Measurements from ENCODE around the gene CD63. TPM values are rescaled to one million over a fixed set of nuclear protein-coding genes. Genes with fewer than 3 reads are reported as not detected.
A peak's percentile ranks its signal among the peaks of the same experiment; 100 is the strongest.

CD63 gene
- total and polyA plus RNA-seq, 2 donors from 2014 or later, result 1,130 to 1,381 TPM

DNA sequence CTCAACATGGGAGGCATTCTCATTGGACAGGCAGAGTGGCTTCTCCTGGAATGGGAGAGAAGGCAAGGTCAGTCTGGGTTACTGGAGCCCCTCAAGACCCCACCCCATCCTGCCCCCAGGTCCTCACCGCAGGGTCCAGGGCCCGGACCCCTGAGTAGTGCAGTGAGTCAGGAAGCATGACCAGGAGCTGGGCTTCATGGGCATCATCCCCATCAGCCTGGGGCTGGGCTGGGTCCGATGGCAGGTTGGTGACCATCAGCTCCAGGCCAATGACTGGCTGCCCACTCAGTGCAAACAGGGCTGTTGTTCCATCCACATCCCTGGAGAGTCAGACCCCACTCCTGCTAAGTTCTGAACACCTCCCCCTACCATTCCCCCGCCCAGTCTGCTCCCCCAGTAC is 34.2 kb downstream of the CD63 start:
- Histone ChIP-seq H3K4me3 (ENCODE audit: low read length in 3 of 3) (no peak overlapping the region), H3K9ac (ENCODE audit: low read length in 3 of 3) (no peak overlapping the region), H3K27ac (ENCODE audit: low read depth in 2 of 2, low read length in 2 of 2) (no peak overlapping the region), H3K4me1 (ENCODE audit: control insufficient read depth in 2 of 3, insufficient read depth in 2 of 3, low read depth in 1 of 3, low read length in 3 of 3) (no peaks in the 10 kb centered on the region), H3K27me3 (ENCODE audit: control insufficient read depth, insufficient read depth, low read length) (no peaks in the 10 kb centered on the region), H3K36me3 (ENCODE audit: control insufficient read depth in 2 of 3, insufficient read depth in 3 of 3, low read length in 3 of 3) (no peaks in the 10 kb centered on the region), H3K9me3 (ENCODE audit: control insufficient read depth in 2 of 3, insufficient read depth in 1 of 3, low read length in 3 of 3) (no peaks in the 10 kb centered on the region)
- DNase-seq (peak in 1 of 5 donors; percentile 29), FAIRE-seq (no peak)
- intact Hi-C loops (cut with DNase I), result no loop called here
- TF ChIP-seq CTCF (IDR thresholded peaks at IDR 0.05; ENCODE audit: borderline replicate concordance, extremely low read depth, insufficient read depth), result no peak

GRCh38 chr12:55694188-55694515 is 34.7 kb downstream of the CD63 start:
- intact Hi-C loops (cut with DNase I), result no loop called here
- no peaks in the 10 kb centered on the region for H3K4me1 ChIP-seq (ENCODE audit: control insufficient read depth in 2 of 3, insufficient read depth in 2 of 3, low read depth in 1 of 3, low read length in 3 of 3)
- no peaks in the 10 kb centered on the region for H3K36me3 ChIP-seq (ENCODE audit: control insufficient read depth in 2 of 3, insufficient read depth in 3 of 3, low read length in 3 of 3)
- H3K27ac ChIP-seq (ENCODE audit: low read depth in 2 of 2, low read length in 2 of 2), result no peak overlapping the region
- no peaks in the 10 kb centered on the region for H3K9me3 ChIP-seq (ENCODE audit: control insufficient read depth in 2 of 3, insufficient read depth in 1 of 3, low read length in 3 of 3)
- H3K4me3 ChIP-seq (ENCODE audit: low read length in 3 of 3), result no peak overlapping the region
- DNase-seq, result peak in 1 of 5 donors; percentile 24
- H3K27me3 ChIP-seq (ENCODE audit: control insufficient read depth, insufficient read depth, low read length), result no peaks in the 10 kb centered on the region
- H3K9ac ChIP-seq (ENCODE audit: low read length in 3 of 3), result no peak overlapping the region
- TF ChIP-seq CTCF (IDR thresholded peaks at IDR 0.05; ENCODE audit: borderline replicate concordance, extremely low read depth, insufficient read depth), result no peak
- no peak for FAIRE-seq

DNA sequence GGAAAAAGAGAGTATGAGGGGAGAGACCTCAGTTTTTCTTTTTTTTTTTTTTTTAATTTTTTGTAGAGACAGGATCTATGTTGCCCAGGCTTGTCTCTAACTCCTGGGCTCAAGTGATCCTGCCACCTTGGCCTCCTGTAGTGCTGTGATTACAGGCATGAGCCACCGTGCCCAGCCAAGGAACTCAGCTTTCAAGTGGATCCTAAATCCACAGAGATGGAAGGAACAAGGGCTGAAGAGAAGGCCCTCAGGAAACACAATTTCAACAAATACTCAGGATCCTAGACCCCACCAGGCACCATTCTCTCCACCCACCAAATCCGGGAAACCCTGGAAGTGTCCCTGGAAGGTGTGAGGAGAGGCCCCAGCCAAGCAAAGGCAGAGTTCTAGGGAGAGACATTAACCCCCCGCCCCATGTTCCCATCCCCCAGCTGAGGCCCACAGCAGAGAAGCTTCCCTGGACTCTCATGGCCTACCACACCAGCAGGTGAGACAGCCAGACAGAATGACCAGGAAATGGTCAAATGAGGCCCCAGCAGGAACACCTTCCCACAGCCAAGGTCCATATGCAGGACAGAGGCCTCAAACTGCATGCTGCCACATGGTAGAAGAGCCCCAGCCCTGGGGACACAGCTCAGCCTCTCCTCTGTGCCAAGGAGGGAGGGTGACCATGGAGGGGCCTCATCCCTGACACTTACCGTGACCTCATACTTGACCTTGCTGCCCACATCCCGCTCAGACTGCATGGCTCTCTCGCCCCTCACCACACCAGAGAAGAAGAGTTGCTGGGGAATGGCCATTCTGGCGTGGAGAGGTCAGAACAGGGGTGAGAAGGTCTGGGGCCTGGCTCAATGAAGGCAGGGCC is 35.3 kb downstream of the CD63 start:
- intact Hi-C loops (cut with DNase I), result no loop called here
- H3K27me3 ChIP-seq (ENCODE audit: control insufficient read depth, insufficient read depth, low read length), result no peaks in the 10 kb centered on the region
- no peaks in the 10 kb centered on the region for H3K9me3 ChIP-seq (ENCODE audit: control insufficient read depth in 2 of 3, insufficient read depth in 1 of 3, low read length in 3 of 3)
- H3K9ac ChIP-seq (ENCODE audit: low read length in 3 of 3), result no peak overlapping the region
- no peak for FAIRE-seq
- TF ChIP-seq CTCF (IDR thresholded peaks at IDR 0.05; ENCODE audit: borderline replicate concordance, extremely low read depth, insufficient read depth), result no peak
- no peak overlapping the region for H3K27ac ChIP-seq (ENCODE audit: low read depth in 2 of 2, low read length in 2 of 2)
- no peaks in the 10 kb centered on the region for H3K4me1 ChIP-seq (ENCODE audit: control insufficient read depth in 2 of 3, insufficient read depth in 2 of 3, low read depth in 1 of 3, low read length in 3 of 3)
- peak in 1 of 5 donors; percentile 22 for DNase-seq
- H3K4me3 ChIP-seq (ENCODE audit: low read length in 3 of 3), result no peak overlapping the region
- H3K36me3 ChIP-seq (ENCODE audit: control insufficient read depth in 2 of 3, insufficient read depth in 3 of 3, low read length in 3 of 3), result no peaks in the 10 kb centered on the region

Measured in kidney (tissue), 14 donors.